ENCODE results near the gene ZDHHC16. TPM values are rescaled to one million over a fixed set of nuclear protein-coding genes. Genes with fewer than 3 reads are reported as not detected.

ZDHHC16 gene
- total and polyA plus RNA-seq, 10 donors = 14.0 to 26.1 (median 24.9) TPM

DNA sequence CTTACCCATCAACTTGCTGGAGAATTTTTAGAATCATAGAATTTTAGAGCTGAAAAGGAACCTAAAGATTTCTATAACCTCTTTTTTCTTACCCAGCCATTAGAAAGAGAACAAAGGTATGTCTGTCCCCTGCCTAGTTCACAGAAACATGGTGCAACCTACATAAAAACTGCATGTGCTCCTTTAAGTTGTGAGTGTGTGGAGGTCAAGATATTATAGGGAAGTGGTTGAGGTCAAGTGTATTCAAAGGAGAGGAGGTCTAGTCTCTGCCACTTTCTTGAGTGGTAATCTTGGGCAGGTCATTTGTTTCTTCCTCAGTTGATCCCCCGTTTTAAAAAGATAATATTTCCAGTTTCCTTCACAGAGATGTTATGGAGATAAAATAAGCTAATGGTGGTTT is 59.2 kb downstream of the ZDHHC16 start:
- H3K4me3 ChIP-seq = no peak overlapping the region
- no peaks in the 10 kb centered on the region for H3K36me3 ChIP-seq
- H3K9me3 ChIP-seq = no peaks in the 10 kb centered on the region
- no peak for DNase-seq
- intact Hi-C loops (cut with DNase I; ENCODE audit: low total_unique reads) = no loop called here
- peaks cover 0 to 37% (median 7%) of the 10 kb centered on the region in 6 donors for H3K4me1 ChIP-seq
- 64 to 80% (median 71%) methylated on average over 1 of the region's 1 CpG for WGBS, 5 donors
- H3K27me3 ChIP-seq (replicated peaks in 1 of 7) = peaks cover 0 to 15% (median 0%) of the 10 kb centered on the region in 7 donors
- TF ChIP-seq, protein P1, sequence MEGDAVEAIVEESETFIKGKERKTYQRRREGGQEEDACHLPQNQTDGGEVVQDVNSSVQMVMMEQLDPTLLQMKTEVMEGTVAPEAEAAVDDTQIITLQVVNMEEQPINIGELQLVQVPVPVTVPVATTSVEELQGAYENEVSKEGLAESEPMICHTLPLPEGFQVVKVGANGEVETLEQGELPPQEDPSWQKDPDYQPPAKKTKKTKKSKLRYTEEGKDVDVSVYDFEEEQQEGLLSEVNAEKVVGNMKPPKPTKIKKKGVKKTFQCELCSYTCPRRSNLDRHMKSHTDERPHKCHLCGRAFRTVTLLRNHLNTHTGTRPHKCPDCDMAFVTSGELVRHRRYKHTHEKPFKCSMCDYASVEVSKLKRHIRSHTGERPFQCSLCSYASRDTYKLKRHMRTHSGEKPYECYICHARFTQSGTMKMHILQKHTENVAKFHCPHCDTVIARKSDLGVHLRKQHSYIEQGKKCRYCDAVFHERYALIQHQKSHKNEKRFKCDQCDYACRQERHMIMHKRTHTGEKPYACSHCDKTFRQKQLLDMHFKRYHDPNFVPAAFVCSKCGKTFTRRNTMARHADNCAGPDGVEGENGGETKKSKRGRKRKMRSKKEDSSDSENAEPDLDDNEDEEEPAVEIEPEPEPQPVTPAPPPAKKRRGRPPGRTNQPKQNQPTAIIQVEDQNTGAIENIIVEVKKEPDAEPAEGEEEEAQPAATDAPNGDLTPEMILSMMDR (IDR thresholded peaks at IDR 0.05 in 8 of 11, conservative IDR thresholded peaks at IDR 0.05 in 3 of 11) = no peak
- TF ChIP-seq POLR2A (IDR thresholded peaks at IDR 0.05) (no peak), POLR2AphosphoS5 (IDR thresholded peaks at IDR 0.05) (no peak)
- H3K27ac ChIP-seq = no peak overlapping the region

DNA sequence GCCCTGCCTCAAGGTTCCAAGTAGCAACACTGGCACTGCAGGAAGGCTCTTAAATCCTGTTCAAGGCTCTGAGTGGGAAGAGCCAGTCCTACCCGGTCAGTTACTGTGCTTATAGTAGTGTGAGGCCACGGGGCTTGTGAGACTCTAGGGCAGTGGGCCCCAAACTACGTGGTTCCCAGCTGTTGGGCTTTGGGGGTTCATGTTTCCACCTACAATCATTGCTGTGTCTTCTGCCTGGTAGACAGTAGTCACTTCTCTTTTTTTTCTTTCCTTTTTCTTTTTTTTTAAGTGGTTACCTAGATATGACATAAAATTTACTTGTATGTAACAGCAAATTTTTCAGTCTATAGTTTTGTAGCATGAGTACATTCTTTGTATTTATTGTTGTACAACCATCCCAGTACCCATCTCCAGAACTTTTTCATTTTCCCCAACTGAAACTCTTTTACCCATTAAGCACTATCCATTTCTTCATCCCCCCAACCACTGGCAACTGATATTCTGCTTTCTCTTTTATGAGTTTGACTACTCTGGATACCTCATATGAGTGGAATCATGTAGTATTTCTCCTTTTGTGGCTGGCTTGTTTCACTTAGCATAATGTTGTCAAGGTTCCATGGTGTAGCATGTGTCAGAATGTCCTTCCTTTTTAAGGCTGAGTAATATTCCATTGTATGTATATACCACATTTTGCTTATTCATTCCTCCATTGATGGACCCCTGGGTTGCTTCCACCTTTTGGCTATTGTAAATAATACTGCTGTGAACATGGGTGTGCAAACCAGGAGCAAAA is 60.4 kb downstream of the ZDHHC16 start:
- DNase-seq = peak; percentile 39
- 48 to 76% (median 61%) methylated on average over 3 of the region's 3 CpGs for WGBS, 5 donors
- TF ChIP-seq POLR2AphosphoS5 (IDR thresholded peaks at IDR 0.05) (no peak), POLR2A (IDR thresholded peaks at IDR 0.05) (no peak)
- TF ChIP-seq, protein P1 (IDR thresholded peaks at IDR 0.05 in 8 of 11, conservative IDR thresholded peaks at IDR 0.05 in 3 of 11) = no peak
- Histone ChIP-seq H3K27me3 (replicated peaks in 1 of 7) (peaks cover 0 to 4% (median 0%) of the 10 kb centered on the region in 7 donors), H3K4me1 (peaks cover 0 to 27% (median 0%) of the 10 kb centered on the region in 6 donors), H3K4me3 (no peak overlapping the region), H3K36me3 (no peaks in the 10 kb centered on the region), H3K9me3 (no peaks in the 10 kb centered on the region), H3K27ac (no peak overlapping the region)
- intact Hi-C loops (cut with DNase I; ENCODE audit: low total_unique reads) = no loop called here

Small RNAs within 50 kb of the gene (small RNA-seq; reads per million reads assigned to genes)
- gene RF00019 = 0 reads per million in 4 donors

Other genes with a start within 250 kb of the ZDHHC16 start
- 10 to 100 TPM; 17.5 to 35.3 (median 27.5) TPM for gene ARHGAP19, start 153.5 kb upstream of the ZDHHC16 start, total RNA-seq
- gene ARHGAP19, start 153.5 kb upstream of the ZDHHC16 start, polyA plus RNA-seq = 1 to 10 TPM; 3.1 to 7.4 (median 5.1) TPM
- gene FRAT1, start 126.9 kb upstream of the ZDHHC16 start, total RNA-seq = 10 to 100 TPM; 13.3 to 27.2 (median 21.5) TPM
- gene FRAT1, start 126.9 kb upstream of the ZDHHC16 start, polyA plus RNA-seq = 1 to 10 TPM; 6.0 to 7.8 (median 7.7) TPM
- 10 to 100 TPM; 28.3 to 75.6 (median 46.3) TPM for gene FRAT2, start 111.4 kb upstream of the ZDHHC16 start, total RNA-seq
- 10 to 100 TPM; 12.3 to 19.9 (median 14.3) TPM for gene FRAT2, start 111.4 kb upstream of the ZDHHC16 start, polyA plus RNA-seq
- gene RRP12, start 44.8 kb upstream of the ZDHHC16 start, total RNA-seq = 10 to 100 TPM; 13.4 to 51.4 (median 24.6) TPM
- gene RRP12, start 44.8 kb upstream of the ZDHHC16 start, polyA plus RNA-seq = 10 to 100 TPM; 12.3 to 30.3 (median 25.1) TPM
- 100 to 1,000 TPM; 144 to 235 (median 197) TPM for gene PGAM1, start 20.0 kb upstream of the ZDHHC16 start, total RNA-seq
- 100 to 1,000 TPM in 1 of 3 donors, 10 to 100 TPM in 2; 51.4 to 146 (median 98.8) TPM for gene PGAM1, start 20.0 kb upstream of the ZDHHC16 start, polyA plus RNA-seq
- gene EXOSC1, start 169 bp upstream of the ZDHHC16 start, total RNA-seq = 10 to 100 TPM; 28.7 to 38.2 (median 33.8) TPM
- 10 to 100 TPM; 42.1 to 50.5 (median 49.4) TPM for gene EXOSC1, start 169 bp upstream of the ZDHHC16 start, polyA plus RNA-seq
- gene MMS19, start 52.2 kb downstream of the ZDHHC16 start, total RNA-seq = 10 to 100 TPM; 54.5 to 91.5 (median 59.7) TPM
- gene MMS19, start 52.2 kb downstream of the ZDHHC16 start, polyA plus RNA-seq = 100 to 1,000 TPM in 1 of 3 donors, 10 to 100 TPM in 2; 53.5 to 101 (median 78.7) TPM
- 10 to 100 TPM in 6 of 7 donors, 1 to 10 TPM in 1; 8.0 to 17.6 (median 12.1) TPM for gene UBTD1, start 52.7 kb downstream of the ZDHHC16 start, total RNA-seq
- 10 to 100 TPM in 1 of 3 donors, 1 to 10 TPM in 2; 4.5 to 11.5 (median 6.8) TPM for gene UBTD1, start 52.7 kb downstream of the ZDHHC16 start, polyA plus RNA-seq
- gene ANKRD2, start 126.6 kb downstream of the ZDHHC16 start, total RNA-seq = not detected
- gene ANKRD2, start 126.6 kb downstream of the ZDHHC16 start, polyA plus RNA-seq = under 1 TPM; 0.10 to 0.52 (median 0.18) TPM
- under 1 TPM in 2 of 7 donors, not detected in 5; 0.19 to 0.32 TPM for gene HOGA1, start 138.2 kb downstream of the ZDHHC16 start, total RNA-seq
- under 1 TPM; 0.11 to 0.42 (median 0.15) TPM for gene HOGA1, start 138.2 kb downstream of the ZDHHC16 start, polyA plus RNA-seq
- not detected for gene C10orf62, start 143.5 kb downstream of the ZDHHC16 start, total RNA-seq
- not detected for gene C10orf62, start 143.5 kb downstream of the ZDHHC16 start, polyA plus RNA-seq
- 1 to 10 TPM; 1.6 to 5.0 (median 2.8) TPM for gene MORN4, start 187.3 kb downstream of the ZDHHC16 start, total RNA-seq
- gene MORN4, start 187.3 kb downstream of the ZDHHC16 start, polyA plus RNA-seq = 1 to 10 TPM; 2.0 to 2.8 (median 2.6) TPM
- 10 to 100 TPM; 19.1 to 28.7 (median 23.4) TPM for gene PI4K2A, start 194.5 kb downstream of the ZDHHC16 start, total RNA-seq
- gene PI4K2A, start 194.5 kb downstream of the ZDHHC16 start, polyA plus RNA-seq = 10 to 100 TPM in 1 of 3 donors, 1 to 10 TPM in 2; 7.1 to 14.3 (median 7.5) TPM
- gene AVPI1, start 241.1 kb downstream of the ZDHHC16 start, total RNA-seq = 10 to 100 TPM in 6 of 7 donors, 1 to 10 TPM in 1; 4.8 to 35.8 (median 16.0) TPM
- 10 to 100 TPM in 1 of 3 donors, 1 to 10 TPM in 2; 4.0 to 12.2 (median 6.2) TPM for gene AVPI1, start 241.1 kb downstream of the ZDHHC16 start, polyA plus RNA-seq

All from spleen (tissue), 11 donors.